Stimulated activated CD8-positive, alpha-beta memory T cell treated with anti-CD3 and anti-CD28 coated beads, Interleukin-12 subunit alpha, Interleukin-12 subunit beta, amount 100 ng/mL, for 4 hours (primary cell): ENCODE results near the gene DCDC2C.

Experiments used
- DNase-seq: peaks from one replicate; pipeline ENCODE4 v3.0.0-alpha.2; 2020; ENCODE audit warnings: low read depth

DCDC2C gene

DNA sequence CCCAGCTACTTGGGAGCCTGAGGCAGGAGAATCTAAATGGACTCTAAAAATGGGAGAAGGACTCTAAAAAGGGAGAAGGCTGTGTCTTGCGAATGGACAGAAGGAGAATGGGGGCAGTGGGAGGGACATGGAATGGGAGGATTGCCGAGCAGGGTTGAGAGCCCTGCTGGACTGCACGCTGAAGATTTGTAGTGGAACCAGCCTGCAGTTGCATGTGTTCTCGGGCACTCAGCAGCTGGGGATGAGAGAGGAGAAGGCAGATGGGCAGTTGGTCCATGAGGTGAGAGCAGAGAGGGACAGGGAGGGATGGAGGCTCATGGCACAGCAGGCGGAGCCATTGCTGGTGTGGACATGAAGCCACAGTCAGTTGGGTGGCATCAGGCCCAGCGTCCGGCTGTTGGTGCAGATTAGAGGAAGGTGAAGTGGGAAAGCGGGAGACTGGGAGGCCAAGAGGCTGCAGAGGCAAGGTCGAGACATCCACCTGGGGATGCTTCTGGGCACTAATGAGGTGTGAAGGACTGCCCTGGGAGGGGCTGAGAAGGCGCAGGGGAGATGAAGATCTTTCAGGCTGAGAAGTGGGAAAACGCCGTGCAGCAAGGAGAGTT is 40.7 kb downstream of the DCDC2C start:
- no peak for DNase-seq

- no peak for DNase-seq
These were observed 42.5 kb downstream of the DCDC2C start for GRCh38 chr2:3745920-3746319.

DNA sequence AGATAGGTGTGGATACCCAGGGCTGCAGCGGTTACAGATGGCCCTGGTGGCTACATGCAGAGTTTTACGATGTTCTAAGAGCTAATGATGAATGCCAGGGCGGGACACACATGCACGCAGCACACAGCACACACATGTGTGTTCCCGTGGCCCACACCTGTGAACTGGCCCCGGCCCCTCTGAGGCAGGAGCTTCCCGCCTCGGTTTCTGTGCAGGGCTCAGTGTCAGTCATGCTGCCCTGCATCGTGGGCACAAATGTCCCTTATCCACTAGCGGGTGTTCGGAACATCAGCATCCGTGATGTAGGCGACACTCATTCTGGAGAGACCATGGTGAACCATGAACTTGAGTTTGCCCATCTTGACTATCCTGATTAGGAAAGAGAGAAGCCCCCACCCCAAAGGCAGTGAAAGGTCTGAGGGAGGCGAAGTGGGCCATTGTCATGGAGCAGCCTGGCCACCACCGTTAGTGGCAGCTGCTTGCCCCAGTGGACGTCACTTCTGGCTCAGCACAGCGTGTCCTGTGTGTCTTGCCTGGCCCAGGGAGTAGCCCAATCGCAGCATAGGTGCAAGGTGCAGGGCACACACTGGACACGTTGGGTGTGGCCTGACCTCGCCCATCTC is 43.8 kb downstream of the DCDC2C start:
- DNase-seq = no peak

DNA sequence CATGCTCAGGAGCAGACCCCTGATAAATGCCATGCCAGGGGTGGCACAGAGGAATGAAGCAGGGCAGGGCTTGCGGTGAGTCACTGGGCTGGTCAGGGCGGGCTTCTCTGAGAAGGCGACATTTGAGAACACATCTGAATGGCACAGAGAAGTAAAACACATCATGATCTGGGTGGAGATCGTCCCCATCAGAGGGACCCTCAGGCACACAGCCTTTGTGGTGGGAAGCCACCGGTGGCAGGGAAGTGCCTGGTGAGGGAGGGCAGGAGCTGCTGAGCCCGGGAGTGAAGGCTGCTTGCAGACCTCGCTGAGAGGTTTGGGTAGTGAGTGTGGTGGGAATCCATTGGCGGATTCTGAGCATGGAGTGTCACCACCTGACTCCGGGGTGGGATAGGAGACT is 44.5 kb downstream of the DCDC2C start:
- DNase-seq = no peak

- no peak for DNase-seq
These were observed 45.8 kb downstream of the DCDC2C start for GRCh38 chr2:3749201-3749600.

- DNase-seq = no peak
These were observed 47.9 kb downstream of the DCDC2C start for GRCh38 chr2:3751251-3751650.

GRCh38 chr2:3751806-3752205 is 48.4 kb downstream of the DCDC2C start:
- DNase-seq = no peak

- no peak for DNase-seq
These were observed 49.0 kb downstream of the DCDC2C start for GRCh38 chr2:3752376-3752775.

DNA sequence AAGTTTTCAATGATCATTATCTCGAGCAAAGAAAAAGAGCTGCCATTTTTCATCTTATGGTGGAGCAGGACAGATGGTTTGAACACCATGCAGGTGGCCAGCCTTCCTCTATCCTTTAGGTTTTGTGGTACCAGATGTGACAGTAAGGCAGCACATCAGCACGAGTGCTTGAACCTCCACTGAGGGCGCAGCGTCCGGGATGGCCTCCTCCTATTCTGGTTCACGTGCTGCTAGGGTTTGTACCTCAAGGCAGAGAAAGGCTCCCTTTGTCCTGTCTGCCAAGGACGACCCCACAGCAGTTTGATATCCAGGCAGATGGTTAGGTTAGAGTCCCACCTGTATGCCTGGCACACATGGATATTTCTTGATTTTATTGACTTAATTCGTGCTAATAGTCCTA is 50.2 kb downstream of the DCDC2C start:
- no peak for DNase-seq

GRCh38 chr2:3754280-3754679 is 50.9 kb downstream of the DCDC2C start:
- DNase-seq = no peak

DNA sequence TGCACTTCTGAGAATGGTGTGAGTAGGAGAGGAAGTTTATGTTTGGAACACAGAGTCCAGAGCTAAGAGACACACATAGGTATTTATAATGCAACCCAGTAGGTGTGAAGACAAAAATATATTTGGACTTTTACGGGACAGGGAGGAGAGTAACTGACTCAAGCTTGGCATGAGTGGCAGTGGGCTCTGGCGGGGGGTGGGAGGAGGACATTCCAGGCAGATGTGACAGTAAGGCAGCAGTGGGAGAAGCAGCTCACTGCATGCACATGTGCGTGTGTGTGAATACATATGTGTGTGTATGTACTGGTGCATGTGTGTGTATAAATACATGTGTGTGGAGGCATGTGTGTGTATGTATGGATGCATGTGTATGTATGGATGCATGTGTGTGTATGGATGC is 51.4 kb downstream of the DCDC2C start:
- no peak for DNase-seq

DNA sequence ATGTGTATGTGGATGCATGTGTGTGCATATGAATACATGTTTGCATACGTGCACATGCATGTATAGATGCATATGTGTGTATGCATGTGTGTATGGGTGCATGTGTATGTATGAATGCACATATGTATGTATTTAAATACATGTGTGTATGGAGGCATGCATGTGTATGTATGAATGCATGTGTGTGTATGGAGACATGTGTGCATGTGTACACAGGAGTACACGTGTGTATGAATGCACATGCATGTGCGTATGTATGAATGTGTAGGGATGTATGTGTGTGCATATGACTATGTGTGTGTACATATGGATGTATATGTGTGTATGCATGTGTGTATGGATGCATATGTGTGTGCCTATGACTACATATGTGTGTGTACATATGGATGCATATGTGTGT is 51.9 kb downstream of the DCDC2C start:
- no peak for DNase-seq

DNA sequence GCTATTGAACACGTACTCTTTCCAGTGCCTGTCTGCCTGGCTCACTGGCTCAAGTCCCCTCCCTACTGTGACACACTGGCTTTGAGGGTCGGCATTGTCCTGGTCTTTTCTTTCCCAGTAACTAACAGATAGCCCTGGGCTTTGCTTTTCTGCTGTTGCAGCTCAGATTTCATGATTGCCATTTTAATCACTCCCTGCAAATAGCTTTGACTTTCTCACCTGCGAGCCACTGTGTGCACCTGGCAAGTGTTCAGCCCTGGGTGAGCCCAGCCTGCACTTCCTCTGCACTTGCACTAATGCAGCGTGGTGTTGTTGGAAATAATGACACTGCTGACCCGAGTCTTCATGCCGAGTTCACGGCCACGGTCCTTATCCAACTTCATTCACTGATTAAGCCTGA is 52.9 kb downstream of the DCDC2C start:
- DNase-seq = no peak

- no peak for DNase-seq
These were observed 55.5 kb downstream of the DCDC2C start for GRCh38 chr2:3758906-3759305.

DNA sequence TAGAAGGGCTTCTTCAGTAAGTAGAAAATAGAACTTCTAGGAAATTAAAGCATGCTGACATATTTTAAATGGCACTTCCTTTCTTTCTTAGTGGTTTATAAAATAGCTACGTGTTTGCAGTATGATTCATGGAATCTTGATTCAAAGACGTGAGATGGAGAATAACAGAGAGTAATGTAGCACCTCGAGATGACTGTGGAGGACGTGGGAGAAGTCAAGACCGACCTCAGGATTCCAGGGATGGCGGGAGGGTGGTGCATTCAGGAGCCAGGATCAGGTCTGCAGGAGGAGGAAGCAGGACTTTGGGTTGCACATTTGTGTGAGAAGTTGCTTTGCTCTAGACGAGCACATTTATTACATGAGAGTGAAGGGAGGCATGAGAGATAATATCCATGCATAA is 56.0 kb downstream of the DCDC2C start:
- DNase-seq = no peak

DNA sequence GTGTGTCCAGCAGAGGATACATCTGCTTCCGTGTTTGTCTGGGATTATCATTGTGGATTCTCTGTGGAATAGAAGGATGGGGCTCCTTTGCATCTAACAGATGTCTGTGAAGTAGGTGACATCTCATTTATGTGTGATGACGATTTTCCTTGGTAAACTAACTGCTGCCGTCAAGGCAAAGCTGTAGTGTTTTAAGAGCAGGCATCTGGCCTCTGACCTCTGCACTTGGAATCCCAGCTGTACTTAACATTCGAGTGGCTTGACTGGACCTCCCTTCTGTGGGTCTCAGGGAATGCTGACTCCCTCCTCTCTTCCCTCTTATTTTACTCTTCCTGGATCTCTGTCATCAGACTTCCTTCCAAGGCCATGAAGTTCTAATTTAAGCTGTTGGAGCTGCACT is 56.4 kb downstream of the DCDC2C start:
- no peak for DNase-seq

- DNase-seq = no peak
These were observed 57.9 kb downstream of the DCDC2C start for GRCh38 chr2:3761272-3761671.

GRCh38 chr2:3762771-3763447 is 59.5 kb downstream of the DCDC2C start:
- DNase-seq = no peak

GRCh38 chr2:3766824-3767223 is 63.4 kb downstream of the DCDC2C start:
- DNase-seq = no peak

DNA sequence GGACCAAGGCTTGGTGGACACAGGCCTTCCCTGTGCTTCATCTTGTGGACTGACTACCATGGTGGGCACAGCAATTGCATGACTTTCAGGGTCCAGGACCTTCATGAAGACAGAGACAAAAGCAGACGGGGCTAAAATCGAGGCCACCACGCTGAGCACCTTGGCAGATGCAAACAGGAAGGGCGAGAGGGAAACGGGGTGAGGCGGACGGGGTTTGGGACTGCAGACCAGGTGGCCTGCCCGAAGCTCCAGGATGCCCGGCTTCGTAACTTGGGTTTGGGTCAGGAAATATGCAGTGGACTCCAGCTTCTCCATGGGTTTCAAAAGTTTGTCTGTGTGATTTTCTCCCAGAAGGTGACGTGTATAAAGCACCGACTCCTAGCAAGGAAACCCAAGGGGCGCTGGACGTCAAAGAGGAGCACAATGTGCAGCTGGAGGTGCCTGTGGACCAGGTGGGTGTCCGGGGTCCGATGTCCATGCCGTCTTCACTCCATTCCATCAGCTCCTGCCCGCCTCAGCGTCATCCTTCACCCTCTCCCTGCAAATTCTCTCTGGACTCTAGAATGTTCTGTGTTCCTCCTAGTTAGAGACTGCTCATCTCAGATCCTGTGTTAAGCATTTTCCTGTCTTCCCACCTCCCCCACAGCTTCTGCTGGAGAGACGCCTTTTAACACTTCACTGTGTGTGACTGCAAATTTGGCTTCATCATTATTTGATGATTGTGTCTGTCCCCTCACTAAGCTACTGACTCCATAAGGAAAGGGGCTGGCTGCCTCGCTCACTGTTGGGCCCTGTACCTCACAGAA is 65.8 kb downstream of the DCDC2C start:
- no peak for DNase-seq

DNA sequence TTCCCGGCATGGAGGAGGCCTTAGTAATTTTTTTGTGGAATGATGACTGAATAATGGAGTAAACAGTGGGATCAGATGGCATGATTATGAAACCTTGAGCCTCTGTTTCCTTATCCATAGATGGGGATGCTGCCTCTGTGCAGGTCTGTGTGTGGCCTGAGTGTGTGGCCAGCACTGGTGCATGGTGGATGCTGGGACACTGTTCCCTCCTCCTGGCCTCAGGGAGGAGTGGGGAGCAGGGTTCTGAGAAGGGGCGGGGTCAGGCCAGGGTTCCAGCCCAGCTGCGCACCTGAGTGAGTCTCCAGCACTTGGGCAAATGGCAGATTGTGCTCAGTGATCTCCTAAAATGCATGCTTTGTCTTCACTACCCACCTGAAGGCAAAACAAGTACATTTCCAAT is 66.4 kb downstream of the DCDC2C start:
- no peak for DNase-seq

DNA sequence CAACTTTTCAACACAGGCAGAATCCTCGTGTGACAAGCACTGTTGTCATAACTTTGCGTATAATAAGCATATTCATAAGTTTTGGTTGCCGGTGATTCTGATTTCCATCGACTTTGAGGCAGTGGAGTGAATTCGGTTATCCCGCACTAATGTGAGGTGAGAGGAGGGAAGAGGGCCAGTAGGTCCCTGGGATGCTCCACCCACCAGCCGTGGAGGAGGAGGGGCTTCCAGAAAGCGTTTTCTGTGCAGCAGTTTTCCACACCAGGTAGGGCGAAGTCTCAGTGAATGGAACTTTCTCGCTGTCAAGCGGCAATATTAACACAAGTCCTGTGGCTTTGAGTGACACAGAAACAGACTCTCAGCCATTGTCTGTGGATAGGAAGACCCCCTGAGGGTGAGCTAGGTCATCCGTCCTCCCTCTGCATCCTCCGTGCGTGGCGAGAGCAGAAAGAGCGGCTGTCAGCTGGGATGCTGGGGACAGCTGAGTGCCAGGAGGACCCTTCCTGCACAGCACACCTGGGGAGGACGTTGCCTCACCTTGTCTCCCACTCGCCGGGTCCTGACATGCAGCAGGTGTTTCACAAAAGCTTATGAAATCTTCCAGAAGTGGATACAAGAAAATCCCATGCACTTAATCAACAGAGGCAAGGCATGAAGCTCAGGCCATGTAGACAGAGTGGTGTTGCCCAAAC is 67.5 kb downstream of the DCDC2C start:
- DNase-seq = no peak
